ENCODE data around the gene KREMEN1.

DNA sequence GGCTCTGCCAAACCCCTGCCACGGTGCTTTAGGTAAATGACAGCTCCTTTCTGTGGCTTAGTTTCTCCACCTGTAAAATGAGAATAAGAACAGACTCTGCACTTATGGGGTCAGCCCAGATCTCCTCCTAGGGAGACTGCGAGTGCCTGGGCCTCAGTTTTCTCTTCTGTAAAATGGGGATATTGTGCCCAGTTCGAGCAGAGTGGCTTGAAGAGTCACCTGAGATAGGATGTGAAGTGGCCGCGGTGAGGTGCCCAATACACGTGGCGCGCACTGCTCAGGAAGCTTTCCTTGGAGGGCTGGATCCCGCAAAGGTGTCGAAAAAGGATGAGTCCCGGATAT is 132.4 kb downstream of the KREMEN1 start:
- TF ChIP-seq, protein P1, sequence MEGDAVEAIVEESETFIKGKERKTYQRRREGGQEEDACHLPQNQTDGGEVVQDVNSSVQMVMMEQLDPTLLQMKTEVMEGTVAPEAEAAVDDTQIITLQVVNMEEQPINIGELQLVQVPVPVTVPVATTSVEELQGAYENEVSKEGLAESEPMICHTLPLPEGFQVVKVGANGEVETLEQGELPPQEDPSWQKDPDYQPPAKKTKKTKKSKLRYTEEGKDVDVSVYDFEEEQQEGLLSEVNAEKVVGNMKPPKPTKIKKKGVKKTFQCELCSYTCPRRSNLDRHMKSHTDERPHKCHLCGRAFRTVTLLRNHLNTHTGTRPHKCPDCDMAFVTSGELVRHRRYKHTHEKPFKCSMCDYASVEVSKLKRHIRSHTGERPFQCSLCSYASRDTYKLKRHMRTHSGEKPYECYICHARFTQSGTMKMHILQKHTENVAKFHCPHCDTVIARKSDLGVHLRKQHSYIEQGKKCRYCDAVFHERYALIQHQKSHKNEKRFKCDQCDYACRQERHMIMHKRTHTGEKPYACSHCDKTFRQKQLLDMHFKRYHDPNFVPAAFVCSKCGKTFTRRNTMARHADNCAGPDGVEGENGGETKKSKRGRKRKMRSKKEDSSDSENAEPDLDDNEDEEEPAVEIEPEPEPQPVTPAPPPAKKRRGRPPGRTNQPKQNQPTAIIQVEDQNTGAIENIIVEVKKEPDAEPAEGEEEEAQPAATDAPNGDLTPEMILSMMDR (conservative IDR thresholded peaks at IDR 0.05; ENCODE audit: low read depth in 2 of 2) = no peak
- no peak for TF ChIP-seq CREB1 (CRISPR knock-in tag; IDR thresholded peaks at IDR 0.05; ENCODE audit: low read depth)
- peak; percentile 18 for TF ChIP-seq EZH2 (IDR thresholded peaks at IDR 0.05; ENCODE audit: low read depth, unreplicated experiment)
- TF ChIP-seq, protein P2, sequence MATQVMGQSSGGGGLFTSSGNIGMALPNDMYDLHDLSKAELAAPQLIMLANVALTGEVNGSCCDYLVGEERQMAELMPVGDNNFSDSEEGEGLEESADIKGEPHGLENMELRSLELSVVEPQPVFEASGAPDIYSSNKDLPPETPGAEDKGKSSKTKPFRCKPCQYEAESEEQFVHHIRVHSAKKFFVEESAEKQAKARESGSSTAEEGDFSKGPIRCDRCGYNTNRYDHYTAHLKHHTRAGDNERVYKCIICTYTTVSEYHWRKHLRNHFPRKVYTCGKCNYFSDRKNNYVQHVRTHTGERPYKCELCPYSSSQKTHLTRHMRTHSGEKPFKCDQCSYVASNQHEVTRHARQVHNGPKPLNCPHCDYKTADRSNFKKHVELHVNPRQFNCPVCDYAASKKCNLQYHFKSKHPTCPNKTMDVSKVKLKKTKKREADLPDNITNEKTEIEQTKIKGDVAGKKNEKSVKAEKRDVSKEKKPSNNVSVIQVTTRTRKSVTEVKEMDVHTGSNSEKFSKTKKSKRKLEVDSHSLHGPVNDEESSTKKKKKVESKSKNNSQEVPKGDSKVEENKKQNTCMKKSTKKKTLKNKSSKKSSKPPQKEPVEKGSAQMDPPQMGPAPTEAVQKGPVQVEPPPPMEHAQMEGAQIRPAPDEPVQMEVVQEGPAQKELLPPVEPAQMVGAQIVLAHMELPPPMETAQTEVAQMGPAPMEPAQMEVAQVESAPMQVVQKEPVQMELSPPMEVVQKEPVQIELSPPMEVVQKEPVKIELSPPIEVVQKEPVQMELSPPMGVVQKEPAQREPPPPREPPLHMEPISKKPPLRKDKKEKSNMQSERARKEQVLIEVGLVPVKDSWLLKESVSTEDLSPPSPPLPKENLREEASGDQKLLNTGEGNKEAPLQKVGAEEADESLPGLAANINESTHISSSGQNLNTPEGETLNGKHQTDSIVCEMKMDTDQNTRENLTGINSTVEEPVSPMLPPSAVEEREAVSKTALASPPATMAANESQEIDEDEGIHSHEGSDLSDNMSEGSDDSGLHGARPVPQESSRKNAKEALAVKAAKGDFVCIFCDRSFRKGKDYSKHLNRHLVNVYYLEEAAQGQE (IDR thresholded peaks at IDR 0.05; ENCODE audit: unreplicated experiment) = no peak
